OCI-LY1 (cell line): ENCODE measurements around the gene DUSP16.

Experiments
- H2AFZ ChIP-seq: fragments of 200-600 bp; sonication (generic), shearing (Covaris generic); 2 replicates; pipeline ENCODE4 v1.6.0; 2014; ENCODE audit warnings: antibody characterized with exemption, mild to moderate bottlenecking, low read length
- H3F3A ChIP-seq: fragments of 200-600 bp; sonication (generic), shearing (Covaris generic); 2 replicates; pipeline ENCODE4 v1.6.0; 2014; ENCODE audit warnings: mild to moderate bottlenecking, antibody characterized with exemption, low read length, moderate library complexity; ENCODE audit not compliant: insufficient read depth
- H3K27ac ChIP-seq: fragments of 200-600 bp; sonication (generic); 2 replicates; pipeline ENCODE4 v1.5.1; 2014; ENCODE audit warnings: low read length, mixed run types, mild to moderate bottlenecking, low read depth; ENCODE audit not compliant: poor library complexity, severe bottlenecking
- H3K27me3 ChIP-seq: fragments of 200-600 bp; sonication (generic); 2 replicates; pipeline ENCODE4 v1.6.0; 2014; ENCODE audit warnings: antibody characterized with exemption, mild to moderate bottlenecking, low read length, moderate library complexity; ENCODE audit not compliant: insufficient read depth
- H3K36me3 ChIP-seq: fragments of 200-600 bp; sonication (generic); 2 replicates; pipeline ENCODE4 v1.6.1; 2014; ENCODE audit warnings: mild to moderate bottlenecking, antibody characterized with exemption, low read length, moderate library complexity, mixed read lengths; ENCODE audit not compliant: insufficient read depth
- H3K4me1 ChIP-seq: fragments of 200-600 bp; sonication (generic); 2 replicates; pipeline ENCODE4 v1.5.1; 2014; ENCODE audit warnings: mild to moderate bottlenecking, low read length, moderate library complexity; ENCODE audit not compliant: insufficient read depth, severe bottlenecking
- H3K4me2 ChIP-seq: fragments of 200-600 bp; sonication (generic), shearing (Covaris generic); 2 replicates; pipeline ENCODE4 v1.6.1; 2014; ENCODE audit warnings: low read length
- H3K4me3 ChIP-seq: fragments of 200-600 bp; sonication (generic); 2 replicates; pipeline ENCODE4 v1.5.1; 2014; ENCODE audit warnings: low read length, low read depth, mild to moderate bottlenecking, mixed read lengths; ENCODE audit not compliant: poor library complexity, severe bottlenecking
- H3K79me2 ChIP-seq: fragments of 200-600 bp; shearing (Covaris generic); 2 replicates; pipeline ENCODE4 v1.6.1; 2016; ENCODE audit warnings: mixed run types, low read length, mixed read lengths; ENCODE audit not compliant: insufficient read depth
- H3K9ac ChIP-seq: fragments of 200-600 bp; sonication (generic), shearing (Covaris generic); 2 replicates; pipeline ENCODE4 v1.6.1; 2014; ENCODE audit warnings: mild to moderate bottlenecking, low read length, mixed read lengths
- H3K9me2 ChIP-seq: fragments of 200-600 bp; sonication (generic), shearing (Covaris generic); 2 replicates; pipeline ENCODE4 v1.6.1; 2014; ENCODE audit warnings: low read depth, mild to moderate bottlenecking, low read length, mixed read lengths
- H3K9me3 ChIP-seq: fragments of 200-600 bp; shearing (Covaris generic); 2 replicates; pipeline ENCODE4 v1.6.1; 2014; ENCODE audit warnings: low read length, mixed read lengths
- H4K20me1 ChIP-seq: fragments of 200-600 bp; sonication (generic), shearing (Covaris generic); 2 replicates; pipeline ENCODE4 v1.6.0; 2016; ENCODE audit warnings: mild to moderate bottlenecking, low read length; ENCODE audit not compliant: insufficient read depth
- EZH2 ChIP-seq: fragments of 200-600 bp; sonication (generic), shearing (Covaris generic); IDR thresholded peaks from 2 replicates; pipeline ENCODE4 v1.8.0; 2017; ENCODE audit warnings: borderline replicate concordance, mixed run types, mild to moderate bottlenecking, antibody characterized with exemption, low read length, moderate library complexity, mixed read lengths
- TF ChIP-seq, protein P1 (sequence below): fragments of 200-600 bp; sonication (generic), shearing (Covaris generic); IDR thresholded peaks from 2 replicates; pipeline ENCODE4 v1.5.1; 2017; ENCODE audit warnings: mild to moderate bottlenecking, antibody characterized with exemption, low read length, moderate library complexity, mixed read lengths

Gene DUSP16

DNA sequence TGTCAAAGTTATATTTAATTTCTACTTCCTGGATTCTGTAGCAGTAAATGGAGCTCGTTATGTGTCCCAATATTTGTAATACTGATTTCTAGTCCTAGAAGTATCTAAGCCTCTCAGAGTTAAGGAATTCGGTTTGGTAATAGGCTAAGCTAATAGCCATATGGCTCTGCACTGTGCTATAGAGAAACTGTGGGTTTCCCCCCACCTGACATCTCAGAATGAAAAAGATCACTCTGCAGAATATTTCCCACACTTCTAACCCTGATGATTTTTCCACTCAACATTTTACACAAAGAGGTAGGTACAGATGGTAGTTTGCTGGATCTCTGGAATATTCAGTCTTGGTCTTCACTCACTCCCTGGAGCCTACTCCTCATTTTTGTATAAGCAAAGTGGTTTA, 134.6 kb downstream of the DUSP16 start:
- Histone ChIP-seq H4K20me1 (no peaks in the 10 kb centered on the region), H3K9me3 (0 out of 2 replicates have a peak, but pooled peaks cover 2% of the 10 kb centered on the region), H3K9ac (no peak overlapping the region), H3K27ac (no peak overlapping the region), H3F3A (no peaks in the 10 kb centered on the region), H3K27me3 (no peaks in the 10 kb centered on the region), H3K4me2 (no peak overlapping the region), H2AFZ (no peak overlapping the region), H3K4me1 (no peaks in the 10 kb centered on the region), H3K36me3 (no peaks in the 10 kb centered on the region), H3K9me2 (no peaks in the 10 kb centered on the region), H3K4me3 (no peak overlapping the region), H3K79me2 (no peaks in the 10 kb centered on the region)
- TF ChIP-seq EZH2, result no peak
- TF ChIP-seq, protein P1, sequence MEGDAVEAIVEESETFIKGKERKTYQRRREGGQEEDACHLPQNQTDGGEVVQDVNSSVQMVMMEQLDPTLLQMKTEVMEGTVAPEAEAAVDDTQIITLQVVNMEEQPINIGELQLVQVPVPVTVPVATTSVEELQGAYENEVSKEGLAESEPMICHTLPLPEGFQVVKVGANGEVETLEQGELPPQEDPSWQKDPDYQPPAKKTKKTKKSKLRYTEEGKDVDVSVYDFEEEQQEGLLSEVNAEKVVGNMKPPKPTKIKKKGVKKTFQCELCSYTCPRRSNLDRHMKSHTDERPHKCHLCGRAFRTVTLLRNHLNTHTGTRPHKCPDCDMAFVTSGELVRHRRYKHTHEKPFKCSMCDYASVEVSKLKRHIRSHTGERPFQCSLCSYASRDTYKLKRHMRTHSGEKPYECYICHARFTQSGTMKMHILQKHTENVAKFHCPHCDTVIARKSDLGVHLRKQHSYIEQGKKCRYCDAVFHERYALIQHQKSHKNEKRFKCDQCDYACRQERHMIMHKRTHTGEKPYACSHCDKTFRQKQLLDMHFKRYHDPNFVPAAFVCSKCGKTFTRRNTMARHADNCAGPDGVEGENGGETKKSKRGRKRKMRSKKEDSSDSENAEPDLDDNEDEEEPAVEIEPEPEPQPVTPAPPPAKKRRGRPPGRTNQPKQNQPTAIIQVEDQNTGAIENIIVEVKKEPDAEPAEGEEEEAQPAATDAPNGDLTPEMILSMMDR, result no peak

GRCh38 chr12:12427568-12427967, 135.1 kb downstream of the DUSP16 start:
- H3K4me2 ChIP-seq, result no peak overlapping the region
- no peak overlapping the region for H2AFZ ChIP-seq
- no peaks in the 10 kb centered on the region for H3K36me3 ChIP-seq
- H3F3A ChIP-seq, result no peaks in the 10 kb centered on the region
- no peak overlapping the region for H3K9ac ChIP-seq
- H3K79me2 ChIP-seq, result no peaks in the 10 kb centered on the region
- no peaks in the 10 kb centered on the region for H3K27me3 ChIP-seq
- H3K4me1 ChIP-seq, result no peaks in the 10 kb centered on the region
- no peak overlapping the region for H3K4me3 ChIP-seq
- 0 out of 2 replicates have a peak, but pooled peaks cover 2% of the 10 kb centered on the region for H3K9me3 ChIP-seq
- no peak overlapping the region for H3K27ac ChIP-seq
- TF ChIP-seq, protein P1, result no peak
- TF ChIP-seq EZH2, result no peak
- no peaks in the 10 kb centered on the region for H3K9me2 ChIP-seq
- no peaks in the 10 kb centered on the region for H4K20me1 ChIP-seq

DNA sequence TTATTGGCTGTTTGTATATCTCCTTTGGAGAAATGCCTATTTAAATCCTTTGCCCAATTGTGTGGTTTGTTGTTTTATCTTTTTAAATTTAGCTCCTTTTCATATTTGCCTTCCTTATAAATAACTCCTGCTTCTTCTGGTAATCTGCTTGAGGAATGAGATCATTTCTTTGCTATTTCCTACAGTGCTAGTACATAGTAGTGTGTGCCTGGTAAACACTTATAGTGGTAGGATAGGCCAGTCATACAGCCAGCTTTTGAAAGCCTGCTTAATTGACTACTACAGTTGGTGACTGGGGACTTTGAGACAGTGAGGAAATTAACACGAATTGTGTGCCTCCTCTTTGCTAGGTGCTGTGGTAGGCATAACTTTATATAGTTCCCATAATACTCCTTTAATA, 137.0 kb downstream of the DUSP16 start:
- Histone ChIP-seq H3K27ac (no peak overlapping the region), H4K20me1 (no peaks in the 10 kb centered on the region), H3F3A (no peaks in the 10 kb centered on the region), H3K4me1 (no peaks in the 10 kb centered on the region), H2AFZ (no peak overlapping the region), H3K27me3 (no peaks in the 10 kb centered on the region), H3K4me2 (no peak overlapping the region), H3K9ac (no peak overlapping the region), H3K4me3 (no peak overlapping the region), H3K79me2 (no peaks in the 10 kb centered on the region), H3K36me3 (no peaks in the 10 kb centered on the region), H3K9me3 (0 out of 2 replicates have a peak, but pooled peaks cover 2% of the 10 kb centered on the region), H3K9me2 (no peaks in the 10 kb centered on the region)
- TF ChIP-seq, protein P1, result no peak
- TF ChIP-seq EZH2, result no peak
